GM19395 (cell line): Measurements from ENCODE around the gene STAMBPL1.
"Not testable (repeated sequence)": the region's sequence is repeated elsewhere in the genome, so short reads cannot be mapped to it uniquely, and the experiment has no call there.

Experiments used
- ATAC-seq: cut with Tn5 transposase; IDR thresholded peaks from one replicate; pipeline ENCODE4 v1.9.1; 2021; ENCODE audit warnings: mild to moderate bottlenecking, moderate library complexity; ENCODE audit not compliant: unreplicated experiment

STAMBPL1 gene

GRCh38 chr10:88918191-88918905, 38.3 kb downstream of the STAMBPL1 start:
- no peak for ATAC-seq

GRCh38 chr10:88919041-88919440, 39.0 kb downstream of the STAMBPL1 start:
- ATAC-seq: no peak

- no peak for ATAC-seq
Observed at GRCh38 chr10:88920198-88920597, 40.2 kb downstream of the STAMBPL1 start.

- ATAC-seq: no peak
Observed at GRCh38 chr10:88920986-88921593, 41.0 kb downstream of the STAMBPL1 start.

- no peak for ATAC-seq
Observed at GRCh38 chr10:88922041-88922440, 42.0 kb downstream of the STAMBPL1 start.

GRCh38 chr10:88923520-88923919, 43.5 kb downstream of the STAMBPL1 start:
- ATAC-seq: no peak

- no peak for ATAC-seq
Observed at GRCh38 chr10:88926566-88927415, 46.7 kb downstream of the STAMBPL1 start.

- ATAC-seq: no peak
Observed at GRCh38 chr10:88927416-88927690, 47.3 kb downstream of the STAMBPL1 start.

- ATAC-seq: no peak
Observed at GRCh38 chr10:88928254-88928653, 48.2 kb downstream of the STAMBPL1 start.

- ATAC-seq: no peak
Observed at GRCh38 chr10:88931548-88931947, 51.5 kb downstream of the STAMBPL1 start.

- not testable (repeated sequence) for ATAC-seq
Observed at GRCh38 chr10:88932029-88932428, 52.0 kb downstream of the STAMBPL1 start.

GRCh38 chr10:88932539-88933256, 52.7 kb downstream of the STAMBPL1 start:
- peak; percentile 67 for ATAC-seq

- ATAC-seq: no peak
Observed at GRCh38 chr10:88933564-88933963, 53.5 kb downstream of the STAMBPL1 start.

- peak; percentile 57 for ATAC-seq
Observed at GRCh38 chr10:88934900-88935672, 55.0 kb downstream of the STAMBPL1 start.

- ATAC-seq: no peak
Observed at GRCh38 chr10:88936656-88937055, 56.6 kb downstream of the STAMBPL1 start.

GRCh38 chr10:88938039-88938438, 58.0 kb downstream of the STAMBPL1 start:
- no peak for ATAC-seq

GRCh38 chr10:88938938-88939337, 58.9 kb downstream of the STAMBPL1 start:
- no peak for ATAC-seq

GRCh38 chr10:88941026-88941425, 61.0 kb downstream of the STAMBPL1 start:
- ATAC-seq: no peak

- ATAC-seq: no peak
Observed at GRCh38 chr10:88943778-88944177, 63.7 kb downstream of the STAMBPL1 start.

GRCh38 chr10:88944813-88945212, 64.8 kb downstream of the STAMBPL1 start:
- ATAC-seq: peak; percentile 76

GRCh38 chr10:88946200-88946599, 66.2 kb downstream of the STAMBPL1 start:
- no peak for ATAC-seq
